GM12865 (cell line): ENCODE measurements around the gene TNFRSF25.

Source experiments
- DNase-seq: peaks from one replicate; pipeline ENCODE4 v3.0.0; 2010; ENCODE audit warnings: low read depth
- H3K4me3 ChIP-seq: 2 replicates; pipeline ENCODE4 v1.5.1; 2011; ENCODE audit warnings: mild to moderate bottlenecking, low read depth, low read length, control low read depth
- CTCF ChIP-seq: IDR thresholded peaks from 2 replicates; pipeline ENCODE4 v1.5.1; 2011; ENCODE audit warnings: low read length, control low read depth, low read depth, inconsistent platforms; ENCODE audit not compliant: insufficient read depth; ENCODE audit errors: missing control alignments

TNFRSF25 gene

GRCh38 chr1:6511056-6511455 is 45.1 kb upstream of the TNFRSF25 start:
- H3K4me3 ChIP-seq = no peak overlapping the region
- no peak for TF ChIP-seq CTCF
- no peak for DNase-seq

GRCh38 chr1:6510493-6510892 is 44.5 kb upstream of the TNFRSF25 start:
- DNase-seq = no peak
- no peak overlapping the region for H3K4me3 ChIP-seq
- TF ChIP-seq CTCF = no peak

GRCh38 chr1:6509919-6510291 is 43.9 kb upstream of the TNFRSF25 start:
- no peak for TF ChIP-seq CTCF
- DNase-seq = no peak
- no peak overlapping the region for H3K4me3 ChIP-seq

GRCh38 chr1:6509220-6509918 is 43.4 kb upstream of the TNFRSF25 start:
- no peak for TF ChIP-seq CTCF
- no peak overlapping the region for H3K4me3 ChIP-seq
- no peak for DNase-seq

GRCh38 chr1:6508816-6509189 is 42.8 kb upstream of the TNFRSF25 start:
- no peak for TF ChIP-seq CTCF
- no peak for DNase-seq
- H3K4me3 ChIP-seq = no peak overlapping the region

- DNase-seq = no peak
- TF ChIP-seq CTCF = no peak
- H3K4me3 ChIP-seq = no peak overlapping the region
These were observed 42.3 kb upstream of the TNFRSF25 start for GRCh38 chr1:6508154-6508815.

- no peak for DNase-seq
- H3K4me3 ChIP-seq = no peak overlapping the region
- no peak for TF ChIP-seq CTCF
These were observed 41.5 kb upstream of the TNFRSF25 start for GRCh38 chr1:6507461-6507911.
